Measurements from ENCODE around the gene TMEM269. TPM values are rescaled to one million over a fixed set of nuclear protein-coding genes. Genes with fewer than 3 reads are reported as not detected.

Gene TMEM269
- total RNA-seq, 1 experiment from 2014 or later = not detected

DNA sequence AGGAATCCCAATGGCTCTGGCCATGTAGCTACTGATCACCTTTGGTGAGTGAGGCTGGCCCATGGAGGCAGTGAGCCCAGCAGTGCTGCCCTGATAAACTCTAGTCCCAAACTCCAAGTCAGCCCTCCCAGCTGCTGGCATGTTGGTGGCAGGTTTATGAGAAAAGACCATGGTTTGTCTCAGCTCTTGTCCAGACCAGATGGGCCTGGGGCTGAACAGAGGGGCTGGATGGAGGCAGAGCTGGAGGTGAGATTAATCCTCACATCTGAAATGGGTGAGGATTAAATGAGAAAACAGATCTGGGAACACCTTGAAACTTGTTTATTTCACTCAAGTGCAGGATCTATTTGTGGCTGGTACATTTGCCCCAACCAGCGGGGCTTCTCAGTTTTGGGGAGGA, 3.2 kb downstream of the TMEM269 start:
- no peak overlapping the region for H3K27ac Mint-ChIP-seq (ENCODE audit: low read depth, unreplicated experiment)
- H3K36me3 Mint-ChIP-seq (ENCODE audit: insufficient read depth, unreplicated experiment) = peaks cover 9% of the 10 kb centered on the region
- intact Hi-C loops (cut with micrococcal nuclease) = no loop called here
- BruUV-seq (replicated peaks) = no TSS peak
- no peaks in the 10 kb centered on the region for H3K27me3 Mint-ChIP-seq (ENCODE audit: insufficient read depth, unreplicated experiment)
- no peak for DNase-seq (ENCODE audit: unreplicated experiment)
- H3K9me3 Mint-ChIP-seq (ENCODE audit: unreplicated experiment) = no peaks in the 10 kb centered on the region
- H3K4me1 Mint-ChIP-seq (ENCODE audit: insufficient read depth, unreplicated experiment) = peaks cover 10% of the 10 kb centered on the region
- no peak overlapping the region for H3K4me3 Mint-ChIP-seq (ENCODE audit: unreplicated experiment)
- no peak for TF ChIP-seq CTCF (IDR thresholded peaks at IDR 0.05; ENCODE audit: unreplicated experiment)
- ChIA-PET POLR2A (interaction anchor here (0.7 kb wide), 1 partner anchor 20 kb away, joined by 3 read pairs; no protein-coding TSS in a partner anchor), CTCF (interaction anchor here (0.7 kb wide), 1 partner anchor 109 kb away, joined by 3 read pairs; no protein-coding TSS in a partner anchor)

GRCh38 chr1:42793824-42794223, 9.0 kb downstream of the TMEM269 start:
- Mint-ChIP-seq H3K27ac (ENCODE audit: low read depth, unreplicated experiment) (no peak overlapping the region), H3K4me1 (ENCODE audit: insufficient read depth, unreplicated experiment) (no peaks in the 10 kb centered on the region), H3K9me3 (ENCODE audit: unreplicated experiment) (no peaks in the 10 kb centered on the region), H3K4me3 (ENCODE audit: unreplicated experiment) (no peak overlapping the region), H3K36me3 (ENCODE audit: insufficient read depth, unreplicated experiment) (no peaks in the 10 kb centered on the region), H3K27me3 (ENCODE audit: insufficient read depth, unreplicated experiment) (no peaks in the 10 kb centered on the region)
- ChIA-PET POLR2A (interaction anchor here (0.6 kb wide), 1 partner anchor 154 kb away, joined by 3 read pairs; no protein-coding TSS in a partner anchor), CTCF (interaction anchor here (0.7 kb wide), 1 partner anchor 23 kb away, joined by 3 read pairs; no protein-coding TSS in a partner anchor)
- no TSS peak for BruUV-seq (replicated peaks)
- intact Hi-C loops (cut with micrococcal nuclease) = no loop called here
- no peak for TF ChIP-seq CTCF (IDR thresholded peaks at IDR 0.05; ENCODE audit: unreplicated experiment)
- no peak for DNase-seq (ENCODE audit: unreplicated experiment)

- ChIA-PET CTCF (no interaction called here), POLR2A (no interaction called here)
- TF ChIP-seq CTCF (IDR thresholded peaks at IDR 0.05; ENCODE audit: unreplicated experiment) = no peak
- BruUV-seq (replicated peaks) = no TSS peak
- Mint-ChIP-seq H3K4me3 (ENCODE audit: unreplicated experiment) (no peak overlapping the region), H3K27me3 (ENCODE audit: insufficient read depth, unreplicated experiment) (no peaks in the 10 kb centered on the region), H3K27ac (ENCODE audit: low read depth, unreplicated experiment) (no peak overlapping the region), H3K36me3 (ENCODE audit: insufficient read depth, unreplicated experiment) (no peaks in the 10 kb centered on the region), H3K4me1 (ENCODE audit: insufficient read depth, unreplicated experiment) (no peaks in the 10 kb centered on the region), H3K9me3 (ENCODE audit: unreplicated experiment) (no peaks in the 10 kb centered on the region)
- no peak for DNase-seq (ENCODE audit: unreplicated experiment)
- intact Hi-C loops (cut with micrococcal nuclease) = no loop called here
These were observed 12.6 kb downstream of the TMEM269 start for GRCh38 chr1:42797414-42797813.

DNA sequence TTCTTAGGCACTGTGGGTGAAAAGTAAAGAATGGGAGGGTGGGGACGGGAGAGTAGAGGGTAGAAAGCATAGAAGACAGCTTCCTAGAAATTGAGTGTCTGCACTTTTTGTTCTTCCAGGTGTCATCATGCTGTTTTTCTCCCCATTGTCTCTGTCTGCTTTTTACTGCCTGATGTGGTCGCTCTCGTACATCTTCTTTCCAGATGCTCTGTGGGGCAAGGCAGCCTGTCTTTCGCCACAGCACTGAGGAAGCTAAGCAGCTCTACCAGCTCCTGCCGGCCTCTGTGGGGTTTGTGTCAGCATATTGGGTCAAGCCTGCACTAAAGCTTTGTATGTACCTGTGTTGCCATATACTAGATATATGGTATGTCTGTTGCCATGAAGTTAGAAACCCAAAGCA, 13.2 kb downstream of the TMEM269 start:
- no peaks in the 10 kb centered on the region for H3K4me1 Mint-ChIP-seq (ENCODE audit: insufficient read depth, unreplicated experiment)
- BruUV-seq (replicated peaks) = no TSS peak
- ChIA-PET POLR2A (no interaction called here), CTCF (no interaction called here)
- no peak overlapping the region for H3K4me3 Mint-ChIP-seq (ENCODE audit: unreplicated experiment)
- TF ChIP-seq CTCF (IDR thresholded peaks at IDR 0.05; ENCODE audit: unreplicated experiment) = no peak
- H3K9me3 Mint-ChIP-seq (ENCODE audit: unreplicated experiment) = no peaks in the 10 kb centered on the region
- intact Hi-C loops (cut with micrococcal nuclease) = no loop called here
- no peak overlapping the region for H3K27ac Mint-ChIP-seq (ENCODE audit: low read depth, unreplicated experiment)
- DNase-seq (ENCODE audit: unreplicated experiment) = no peak
- H3K27me3 Mint-ChIP-seq (ENCODE audit: insufficient read depth, unreplicated experiment) = no peaks in the 10 kb centered on the region
- no peaks in the 10 kb centered on the region for H3K36me3 Mint-ChIP-seq (ENCODE audit: insufficient read depth, unreplicated experiment)
